COLO668 (cell line): ENCODE measurements around the gene MFAP5.
"Not testable (repeated sequence)": the region's sequence is repeated elsewhere in the genome, so short reads cannot be mapped to it uniquely, and the experiment has no call there.

Experiments
- DNase-seq: peaks from one replicate; lab custom pipeline; 2025; ENCODE audit not compliant: unreplicated experiment; lab: John Stamatoyannopoulos, UW

The MFAP5 gene

GRCh38 chr12:8676651-8677050 is 14.0 kb upstream of the MFAP5 start:
- DNase-seq = no peak

GRCh38 chr12:8675591-8676036 is 13.0 kb upstream of the MFAP5 start:
- DNase-seq = no peak

GRCh38 chr12:8672381-8672780 is 9.8 kb upstream of the MFAP5 start:
- DNase-seq = no peak

GRCh38 chr12:8668441-8668840 is 5.8 kb upstream of the MFAP5 start:
- DNase-seq = no peak

GRCh38 chr12:8667270-8667669 is 4.6 kb upstream of the MFAP5 start:
- DNase-seq = no peak

GRCh38 chr12:8665759-8666158 is 3.1 kb upstream of the MFAP5 start:
- DNase-seq = no peak

GRCh38 chr12:8664228-8664913 is 1.7 kb upstream of the MFAP5 start:
- DNase-seq = no peak

- DNase-seq = no peak
These were observed 875 bp downstream of the MFAP5 start for GRCh38 chr12:8661751-8662150.

GRCh38 chr12:8661016-8661415 is 1.6 kb downstream of the MFAP5 start:
- DNase-seq = no peak

GRCh38 chr12:8658346-8658745 is 4.3 kb downstream of the MFAP5 start:
- DNase-seq = no peak

- DNase-seq = no peak
These were observed 7.2 kb downstream of the MFAP5 start for GRCh38 chr12:8655421-8655820.

- DNase-seq = no peak
These were observed 13.9 kb downstream of the MFAP5 start for GRCh38 chr12:8648576-8649205.

- no peak for DNase-seq
These were observed 14.7 kb downstream of the MFAP5 start for GRCh38 chr12:8647968-8648367.

- no peak for DNase-seq
These were observed 18.0 kb downstream of the MFAP5 start for GRCh38 chr12:8644345-8645248.

- no peak for DNase-seq
These were observed 19.9 kb downstream of the MFAP5 start for GRCh38 chr12:8642775-8643174.

- no peak for DNase-seq
These were observed 22.7 kb downstream of the MFAP5 start for GRCh38 chr12:8639936-8640335.

GRCh38 chr12:8638951-8639350 is 23.7 kb downstream of the MFAP5 start:
- no peak for DNase-seq

- DNase-seq = no peak
These were observed 25.0 kb downstream of the MFAP5 start for GRCh38 chr12:8637666-8638065.

- DNase-seq = no peak
These were observed 25.4 kb downstream of the MFAP5 start for GRCh38 chr12:8637244-8637643.

GRCh38 chr12:8636581-8636980 is 26.0 kb downstream of the MFAP5 start:
- no peak for DNase-seq

- DNase-seq = not testable (repeated sequence)
These were observed 26.6 kb downstream of the MFAP5 start for GRCh38 chr12:8636007-8636346.
